D341Med (cell line): ENCODE data around the gene PRKAR1A.
"Not testable (repeated sequence)": the region's sequence is repeated elsewhere in the genome, so short reads cannot be mapped to it uniquely, and the experiment has no call there.

Experiments
- DNase-seq: peaks from one replicate; pipeline ENCODE4 v3.0.0; 2012; ENCODE audit warnings: low spot score

Gene PRKAR1A

GRCh38 chr17:68579194-68579927 is 67.1 kb downstream of the PRKAR1A start:
- DNase-seq, result no peak

GRCh38 chr17:68580236-68580770 is 68.1 kb downstream of the PRKAR1A start:
- no peak for DNase-seq

- DNase-seq, result no peak
Observed at GRCh38 chr17:68581863-68582645, 69.8 kb downstream of the PRKAR1A start.

- DNase-seq, result not testable (repeated sequence)
Observed at GRCh38 chr17:68582867-68583266, 70.6 kb downstream of the PRKAR1A start.

- no peak for DNase-seq
Observed at GRCh38 chr17:68584581-68585303, 72.5 kb downstream of the PRKAR1A start.

- no peak for DNase-seq
Observed at GRCh38 chr17:68585643-68586042, 73.4 kb downstream of the PRKAR1A start.

- DNase-seq, result no peak
Observed at GRCh38 chr17:68587026-68587425, 74.8 kb downstream of the PRKAR1A start.

- DNase-seq, result no peak
Observed at GRCh38 chr17:68587847-68588246, 75.6 kb downstream of the PRKAR1A start.

GRCh38 chr17:68588362-68588761 is 76.1 kb downstream of the PRKAR1A start:
- DNase-seq, result no peak

GRCh38 chr17:68589086-68589485 is 76.9 kb downstream of the PRKAR1A start:
- DNase-seq, result no peak

- no peak for DNase-seq
Observed at GRCh38 chr17:68591583-68591982, 79.4 kb downstream of the PRKAR1A start.

GRCh38 chr17:68592009-68592408 is 79.8 kb downstream of the PRKAR1A start:
- no peak for DNase-seq

- DNase-seq, result no peak
Observed at GRCh38 chr17:68592682-68593641, 80.7 kb downstream of the PRKAR1A start.

GRCh38 chr17:68594552-68594951 is 82.3 kb downstream of the PRKAR1A start:
- no peak for DNase-seq

GRCh38 chr17:68595496-68595895 is 83.3 kb downstream of the PRKAR1A start:
- DNase-seq, result no peak

- no peak for DNase-seq
Observed at GRCh38 chr17:68595986-68596385, 83.8 kb downstream of the PRKAR1A start.

- DNase-seq, result no peak
Observed at GRCh38 chr17:68596411-68596945, 84.2 kb downstream of the PRKAR1A start.

GRCh38 chr17:68598074-68598473 is 85.8 kb downstream of the PRKAR1A start:
- DNase-seq, result no peak

GRCh38 chr17:68598545-68598961 is 86.3 kb downstream of the PRKAR1A start:
- DNase-seq, result no peak

- DNase-seq, result no peak
Observed at GRCh38 chr17:68599091-68599490, 86.9 kb downstream of the PRKAR1A start.

GRCh38 chr17:68599552-68600066 is 87.4 kb downstream of the PRKAR1A start:
- DNase-seq, result no peak
